RWPE2 (cell line): Measurements from ENCODE around the gene NFYB.

Experiments used
- ATAC-seq: fragments of 200-7000 bp; cut with Tn5 transposase; 3 replicates; pipeline ENCODE4 v1.9.1; 2021; ENCODE audit warnings: low read depth
- DNase-seq: peaks from one replicate; pipeline ENCODE4 v3.0.0-alpha.2; 2020; ENCODE audit warnings: low spot score
- H3K27ac ChIP-seq: fragments of 450-650 bp; 2 replicates; pipeline ENCODE4 v1.5.1; 2017; ENCODE audit warnings: mild to moderate bottlenecking; ENCODE audit not compliant: poor library complexity, severe bottlenecking
- H3K27me3 ChIP-seq: fragments of 250-450 bp; sonication (Bioruptor Pico); 2 replicates; pipeline ENCODE4 v1.5.1; 2021; ENCODE audit warnings: mild to moderate bottlenecking, moderate library complexity; ENCODE audit not compliant: insufficient read depth, poor library complexity, severe bottlenecking
- H3K36me3 ChIP-seq: fragments of 250-450 bp; sonication (Bioruptor Pico); 2 replicates; pipeline ENCODE4 v1.5.1; 2020; ENCODE audit warnings: low read depth, mild to moderate bottlenecking, moderate library complexity
- H3K4me1 ChIP-seq: fragments of 250-450 bp; sonication (Bioruptor Pico); 2 replicates; pipeline ENCODE4 v1.5.1; 2021; ENCODE audit warnings: mild to moderate bottlenecking, moderate library complexity; ENCODE audit not compliant: insufficient read depth, poor library complexity, severe bottlenecking
- H3K4me3 ChIP-seq: fragments of 250-450 bp; sonication (Bioruptor Pico); 2 replicates; pipeline ENCODE4 v1.5.1; 2021; ENCODE audit warnings: mild to moderate bottlenecking, moderate library complexity; ENCODE audit not compliant: severe bottlenecking
- H3K9me3 ChIP-seq: fragments of 250-450 bp; sonication (Bioruptor Pico); 2 replicates; pipeline ENCODE4 v1.5.1; 2021; ENCODE audit warnings: mild to moderate bottlenecking, moderate library complexity; ENCODE audit not compliant: severe bottlenecking
- TF ChIP-seq, protein P1 (sequence below): fragments of 450-650 bp; IDR thresholded peaks from one replicate; pipeline ENCODE4 v1.5.1; 2017; ENCODE audit warnings: mild to moderate bottlenecking, moderate library complexity; ENCODE audit not compliant: poor library complexity, severe bottlenecking

NFYB gene

DNA sequence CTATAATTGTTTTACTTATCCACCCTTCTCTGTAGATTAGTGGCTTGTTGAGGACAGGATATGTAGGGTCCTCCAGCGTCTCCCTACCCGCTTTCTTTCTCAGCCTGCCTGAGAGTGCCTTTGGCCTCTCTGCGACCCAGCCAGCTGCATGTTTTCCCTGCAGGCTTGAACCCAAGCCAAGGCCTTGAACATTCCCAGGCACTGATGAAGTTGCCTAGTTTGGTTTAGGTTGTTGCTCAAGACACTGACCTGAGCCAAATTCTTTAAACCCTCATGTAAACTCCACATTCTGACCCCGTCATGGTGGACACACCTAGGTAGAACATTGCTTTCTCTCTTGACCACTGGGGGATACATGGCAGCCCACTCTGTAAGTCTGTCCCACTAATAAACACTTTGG lies 44.1 kb upstream of the NFYB start:
- DNase-seq (no peak), ATAC-seq (no peak)
- no peak overlapping the region for H3K4me3 ChIP-seq
- H3K36me3 ChIP-seq = no peaks in the 10 kb centered on the region
- H3K4me1 ChIP-seq = peaks cover 3% of the 10 kb centered on the region
- no peaks in the 10 kb centered on the region for H3K27me3 ChIP-seq
- TF ChIP-seq, protein P1, sequence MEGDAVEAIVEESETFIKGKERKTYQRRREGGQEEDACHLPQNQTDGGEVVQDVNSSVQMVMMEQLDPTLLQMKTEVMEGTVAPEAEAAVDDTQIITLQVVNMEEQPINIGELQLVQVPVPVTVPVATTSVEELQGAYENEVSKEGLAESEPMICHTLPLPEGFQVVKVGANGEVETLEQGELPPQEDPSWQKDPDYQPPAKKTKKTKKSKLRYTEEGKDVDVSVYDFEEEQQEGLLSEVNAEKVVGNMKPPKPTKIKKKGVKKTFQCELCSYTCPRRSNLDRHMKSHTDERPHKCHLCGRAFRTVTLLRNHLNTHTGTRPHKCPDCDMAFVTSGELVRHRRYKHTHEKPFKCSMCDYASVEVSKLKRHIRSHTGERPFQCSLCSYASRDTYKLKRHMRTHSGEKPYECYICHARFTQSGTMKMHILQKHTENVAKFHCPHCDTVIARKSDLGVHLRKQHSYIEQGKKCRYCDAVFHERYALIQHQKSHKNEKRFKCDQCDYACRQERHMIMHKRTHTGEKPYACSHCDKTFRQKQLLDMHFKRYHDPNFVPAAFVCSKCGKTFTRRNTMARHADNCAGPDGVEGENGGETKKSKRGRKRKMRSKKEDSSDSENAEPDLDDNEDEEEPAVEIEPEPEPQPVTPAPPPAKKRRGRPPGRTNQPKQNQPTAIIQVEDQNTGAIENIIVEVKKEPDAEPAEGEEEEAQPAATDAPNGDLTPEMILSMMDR = no peak
- no peaks in the 10 kb centered on the region for H3K9me3 ChIP-seq
- H3K27ac ChIP-seq = no peak overlapping the region

DNA sequence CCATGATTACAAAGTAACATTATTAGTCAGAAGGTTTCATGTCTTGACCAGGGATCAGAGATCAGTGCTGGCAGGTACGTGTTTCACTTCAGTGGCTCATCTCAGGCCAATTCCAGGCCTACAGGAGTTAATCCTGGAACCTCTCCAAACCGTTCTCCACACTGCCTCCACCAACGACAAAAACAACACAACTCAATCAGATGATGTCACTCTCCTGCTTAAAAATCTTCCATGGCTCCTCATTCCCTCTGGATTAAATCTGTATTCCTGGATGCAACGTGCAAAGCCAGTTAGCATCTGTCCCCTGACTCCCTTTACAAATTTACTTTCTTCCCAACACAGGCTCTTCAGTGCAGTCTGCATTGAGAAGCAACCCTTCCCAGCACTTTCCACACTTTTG lies 43.3 kb upstream of the NFYB start:
- Histone ChIP-seq H3K27ac (no peak overlapping the region), H3K4me3 (no peak overlapping the region), H3K36me3 (no peaks in the 10 kb centered on the region), H3K4me1 (peaks cover 3% of the 10 kb centered on the region), H3K9me3 (no peaks in the 10 kb centered on the region), H3K27me3 (no peaks in the 10 kb centered on the region)
- TF ChIP-seq, protein P1 = no peak
- ATAC-seq (no peak), DNase-seq (no peak)

DNA sequence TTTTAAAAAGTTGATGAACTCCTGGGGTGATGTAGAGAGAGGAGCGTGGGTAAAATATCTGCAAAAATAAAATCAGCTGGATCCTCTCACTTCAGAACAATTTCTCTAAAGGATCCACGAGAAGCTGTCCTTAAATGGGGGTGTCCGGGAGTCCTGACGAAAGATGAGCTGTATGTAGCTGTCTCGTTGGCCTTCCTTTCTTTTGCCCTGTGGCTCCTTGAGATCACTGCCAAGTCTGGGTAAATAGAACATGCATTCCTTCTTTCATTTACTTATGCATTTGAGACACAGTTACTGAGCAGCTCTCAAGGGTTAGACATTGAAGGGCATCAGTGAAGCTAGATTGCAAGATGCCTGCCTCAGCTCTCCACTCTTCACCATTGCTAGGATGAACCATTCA lies 42.4 kb upstream of the NFYB start:
- Histone ChIP-seq H3K9me3 (no peaks in the 10 kb centered on the region), H3K4me1 (peaks cover 3% of the 10 kb centered on the region), H3K27me3 (no peaks in the 10 kb centered on the region), H3K4me3 (no peak overlapping the region), H3K36me3 (no peaks in the 10 kb centered on the region), H3K27ac (no peak overlapping the region)
- DNase-seq = no peak
- TF ChIP-seq, protein P1 = no peak
- no peak for ATAC-seq

DNA sequence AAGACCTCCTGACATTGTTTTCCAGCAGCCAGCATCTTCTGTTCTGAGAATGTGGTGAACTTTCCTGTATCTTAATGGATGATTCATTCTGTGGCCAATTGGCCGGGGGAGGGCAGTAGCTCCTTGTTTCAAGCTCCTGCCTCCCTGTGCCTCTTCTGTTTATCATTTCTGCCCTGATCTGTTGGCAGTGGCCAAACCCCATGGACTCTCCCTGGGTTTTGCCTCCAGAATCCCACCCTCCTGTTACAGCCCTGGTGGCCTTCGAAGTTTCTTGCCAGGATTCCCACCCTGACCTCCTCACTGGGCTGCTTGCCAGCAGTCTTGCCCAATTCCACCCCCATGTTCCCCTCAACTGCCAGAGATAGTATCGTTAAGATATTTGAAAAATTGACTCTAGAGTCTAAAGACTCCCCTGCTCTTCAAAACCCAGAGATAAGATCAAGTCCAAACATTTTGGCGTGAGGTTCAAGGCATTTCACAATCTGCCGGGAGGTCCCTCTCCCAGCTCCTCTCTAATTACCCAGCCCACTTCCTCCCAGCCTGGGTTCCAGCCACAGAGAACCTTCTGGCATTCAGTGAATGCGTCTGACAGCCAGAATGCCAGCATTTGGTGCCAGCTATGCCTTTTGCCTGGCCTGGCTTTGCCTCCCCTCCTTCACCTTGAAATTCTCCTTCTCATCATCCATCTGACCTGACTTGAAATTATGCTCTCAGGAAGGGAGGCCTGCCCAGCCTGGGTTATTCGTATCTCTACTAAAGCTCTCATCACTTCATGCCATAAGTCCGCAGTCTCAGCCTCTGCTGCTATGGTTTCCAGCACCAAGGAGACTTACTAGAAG lies 39.9 kb upstream of the NFYB start:
- DNase-seq = no peak
- no peak overlapping the region for H3K4me3 ChIP-seq
- no peaks in the 10 kb centered on the region for H3K9me3 ChIP-seq
- H3K27ac ChIP-seq = peak overlapping the region; percentile 8
- H3K27me3 ChIP-seq = no peaks in the 10 kb centered on the region
- peaks cover 3% of the 10 kb centered on the region for H3K4me1 ChIP-seq
- TF ChIP-seq, protein P1 = peak; percentile 59
- peak; percentile 93 for ATAC-seq
- no peaks in the 10 kb centered on the region for H3K36me3 ChIP-seq

DNA sequence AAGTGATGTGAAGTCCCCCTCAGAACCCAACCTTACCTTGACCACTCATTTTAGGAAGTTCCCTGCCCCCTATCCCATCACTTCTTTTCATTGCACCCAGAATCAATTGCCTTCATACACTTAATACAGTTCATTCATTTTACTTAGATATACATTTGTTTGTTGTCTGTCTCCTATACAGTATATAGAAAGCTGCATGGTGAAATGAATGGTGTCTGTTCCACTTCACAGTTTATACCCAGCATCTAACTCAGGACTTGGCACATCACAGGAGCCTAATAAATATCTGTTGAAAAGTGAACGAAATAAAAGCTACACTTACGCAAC lies 39.3 kb upstream of the NFYB start:
- Histone ChIP-seq H3K27ac (peak overlapping the region; percentile 8), H3K9me3 (no peaks in the 10 kb centered on the region), H3K4me3 (no peak overlapping the region), H3K27me3 (no peaks in the 10 kb centered on the region), H3K36me3 (no peaks in the 10 kb centered on the region), H3K4me1 (peaks cover 3% of the 10 kb centered on the region)
- no peak for DNase-seq
- no peak for ATAC-seq
- TF ChIP-seq, protein P1 = no peak
